Astrocyte (in vitro differentiated cells and primary cell): ENCODE measurements around the gene ABLIM2. TPM values are rescaled to one million over a fixed set of nuclear protein-coding genes. Genes with fewer than 3 reads are reported as not detected.

ENCODE experiments used
- DNase-seq: peaks from one replicate; pipeline ENCODE4 v3.0.0-alpha.2; 2010; ENCODE audit warnings: low read depth
- FAIRE-seq: peaks from 2 replicates; lab custom pipeline; 2011; peaks lifted over from hg19 to GRCh38; lab: Jason Lieb, UNC
- H2AFZ ChIP-seq: 2 replicates; pipeline ENCODE4 v1.6.0; 2012; ENCODE audit warnings: low read depth, low read length, inconsistent platforms
- H3K27ac ChIP-seq: 2 replicates; pipeline ENCODE4 v1.5.1; 2011; ENCODE audit warnings: low read depth, low read length, inconsistent platforms
- H3K27me3 ChIP-seq: 2 replicates; pipeline ENCODE4 v1.6.0; 2011; ENCODE audit warnings: low read length, inconsistent platforms; ENCODE audit not compliant: insufficient read depth
- H3K36me3 ChIP-seq: 2 replicates; pipeline ENCODE4 v1.5.1; 2011; ENCODE audit warnings: low read length, inconsistent platforms; ENCODE audit not compliant: insufficient read depth
- H3K4me1 ChIP-seq: 2 replicates; pipeline ENCODE4 v1.5.1; 2011; ENCODE audit warnings: low read length, inconsistent platforms; ENCODE audit not compliant: insufficient read depth
- H3K4me2 ChIP-seq: 2 replicates; pipeline ENCODE4 v1.6.0; 2012; ENCODE audit warnings: low read length, inconsistent platforms
- H3K4me3 ChIP-seq: 2 replicates; pipeline ENCODE4 v1.5.1; 2011; ENCODE audit warnings: low read depth, mild to moderate bottlenecking, low read length, inconsistent platforms; ENCODE audit not compliant: insufficient read depth
- H3K79me2 ChIP-seq: 2 replicates; pipeline ENCODE4 v1.6.0; 2012; ENCODE audit warnings: mild to moderate bottlenecking, low read length, inconsistent platforms; ENCODE audit not compliant: insufficient read depth
- H3K9ac ChIP-seq: 2 replicates; pipeline ENCODE4 v1.6.0; 2012; ENCODE audit warnings: mild to moderate bottlenecking, low read length, inconsistent platforms
- H3K9me3 ChIP-seq: 2 replicates; pipeline ENCODE4 v1.5.1; 2012; ENCODE audit warnings: low read depth, mild to moderate bottlenecking, low read length, inconsistent platforms; ENCODE audit not compliant: insufficient read depth
- H4K20me1 ChIP-seq: 2 replicates; pipeline ENCODE4 v1.6.0; 2012; ENCODE audit warnings: low read length, inconsistent platforms; ENCODE audit not compliant: insufficient read depth
- H3K27ac Mint-ChIP-seq: one replicate; pipeline ENCODE4 v1.8.0; 2021; ENCODE audit warnings: mild to moderate bottlenecking, mixed read lengths; ENCODE audit not compliant: unreplicated experiment
- H3K27me3 Mint-ChIP-seq: one replicate; pipeline ENCODE4 v1.8.0; 2021; ENCODE audit warnings: low read depth, mixed read lengths; ENCODE audit not compliant: unreplicated experiment
- H3K36me3 Mint-ChIP-seq: one replicate; pipeline ENCODE4 v1.8.0; 2021; ENCODE audit warnings: low read depth, mixed read lengths; ENCODE audit not compliant: unreplicated experiment
- H3K4me1 Mint-ChIP-seq: one replicate; pipeline ENCODE4 v1.8.0; 2021; ENCODE audit warnings: low read depth, mixed read lengths; ENCODE audit not compliant: unreplicated experiment
- H3K4me3 Mint-ChIP-seq: one replicate; pipeline ENCODE4 v1.8.0; 2021; ENCODE audit warnings: mild to moderate bottlenecking, moderate library complexity, mixed read lengths; ENCODE audit not compliant: unreplicated experiment
- H3K9me3 Mint-ChIP-seq: one replicate; pipeline ENCODE4 v1.8.0; 2021; ENCODE audit warnings: mild to moderate bottlenecking, mixed read lengths; ENCODE audit not compliant: unreplicated experiment
- EZH2 ChIP-seq: IDR thresholded peaks from 2 replicates; pipeline ENCODE4 v1.6.1; 2012; ENCODE audit warnings: mild to moderate bottlenecking, low read length, inconsistent platforms; ENCODE audit not compliant: insufficient read depth
- total RNA-seq: library from RNA; stranded (reverse); gene quantifications from 2 replicates; pipeline ENCODE4 v1.2.1, GENCODE V29; 2021
- TF ChIP-seq, protein P1 (sequence below): IDR thresholded peaks from 2 replicates; pipeline ENCODE4 v1.5.1; 2011; ENCODE audit warnings: low read depth, mild to moderate bottlenecking, inconsistent platforms, low read length, moderate library complexity; ENCODE audit not compliant: insufficient read depth

ABLIM2 gene
- total RNA-seq, 1 donor from 2014 or later = 0.50 TPM

- no peak overlapping the region for H3K27ac Mint-ChIP-seq
- H2AFZ ChIP-seq = no peak overlapping the region
- no peaks in the 10 kb centered on the region for H3K9me3 Mint-ChIP-seq
- FAIRE-seq (no peak), DNase-seq (no peak)
- no peaks in the 10 kb centered on the region for H3K79me2 ChIP-seq
- H3K27me3 Mint-ChIP-seq = peaks cover 59% of the 10 kb centered on the region
- no peaks in the 10 kb centered on the region for H3K4me1 ChIP-seq
- no peak overlapping the region for H3K4me2 ChIP-seq
- no peak overlapping the region for H3K9ac ChIP-seq
- H3K4me3 ChIP-seq = no peak overlapping the region
- TF ChIP-seq EZH2 = no peak
- TF ChIP-seq, protein P1, sequence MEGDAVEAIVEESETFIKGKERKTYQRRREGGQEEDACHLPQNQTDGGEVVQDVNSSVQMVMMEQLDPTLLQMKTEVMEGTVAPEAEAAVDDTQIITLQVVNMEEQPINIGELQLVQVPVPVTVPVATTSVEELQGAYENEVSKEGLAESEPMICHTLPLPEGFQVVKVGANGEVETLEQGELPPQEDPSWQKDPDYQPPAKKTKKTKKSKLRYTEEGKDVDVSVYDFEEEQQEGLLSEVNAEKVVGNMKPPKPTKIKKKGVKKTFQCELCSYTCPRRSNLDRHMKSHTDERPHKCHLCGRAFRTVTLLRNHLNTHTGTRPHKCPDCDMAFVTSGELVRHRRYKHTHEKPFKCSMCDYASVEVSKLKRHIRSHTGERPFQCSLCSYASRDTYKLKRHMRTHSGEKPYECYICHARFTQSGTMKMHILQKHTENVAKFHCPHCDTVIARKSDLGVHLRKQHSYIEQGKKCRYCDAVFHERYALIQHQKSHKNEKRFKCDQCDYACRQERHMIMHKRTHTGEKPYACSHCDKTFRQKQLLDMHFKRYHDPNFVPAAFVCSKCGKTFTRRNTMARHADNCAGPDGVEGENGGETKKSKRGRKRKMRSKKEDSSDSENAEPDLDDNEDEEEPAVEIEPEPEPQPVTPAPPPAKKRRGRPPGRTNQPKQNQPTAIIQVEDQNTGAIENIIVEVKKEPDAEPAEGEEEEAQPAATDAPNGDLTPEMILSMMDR = no peak
- H3K9me3 ChIP-seq = no peaks in the 10 kb centered on the region
- H3K36me3 ChIP-seq = no peaks in the 10 kb centered on the region
- H3K4me3 Mint-ChIP-seq = no peak overlapping the region
- H4K20me1 ChIP-seq = no peaks in the 10 kb centered on the region
- H3K4me1 Mint-ChIP-seq = no peaks in the 10 kb centered on the region
- peaks cover 33% of the 10 kb centered on the region for H3K27me3 ChIP-seq
- no peak overlapping the region for H3K27ac ChIP-seq
- no peaks in the 10 kb centered on the region for H3K36me3 Mint-ChIP-seq
These were observed 5.8 kb downstream of the ABLIM2 start for GRCh38 chr4:8152865-8153257.

DNA sequence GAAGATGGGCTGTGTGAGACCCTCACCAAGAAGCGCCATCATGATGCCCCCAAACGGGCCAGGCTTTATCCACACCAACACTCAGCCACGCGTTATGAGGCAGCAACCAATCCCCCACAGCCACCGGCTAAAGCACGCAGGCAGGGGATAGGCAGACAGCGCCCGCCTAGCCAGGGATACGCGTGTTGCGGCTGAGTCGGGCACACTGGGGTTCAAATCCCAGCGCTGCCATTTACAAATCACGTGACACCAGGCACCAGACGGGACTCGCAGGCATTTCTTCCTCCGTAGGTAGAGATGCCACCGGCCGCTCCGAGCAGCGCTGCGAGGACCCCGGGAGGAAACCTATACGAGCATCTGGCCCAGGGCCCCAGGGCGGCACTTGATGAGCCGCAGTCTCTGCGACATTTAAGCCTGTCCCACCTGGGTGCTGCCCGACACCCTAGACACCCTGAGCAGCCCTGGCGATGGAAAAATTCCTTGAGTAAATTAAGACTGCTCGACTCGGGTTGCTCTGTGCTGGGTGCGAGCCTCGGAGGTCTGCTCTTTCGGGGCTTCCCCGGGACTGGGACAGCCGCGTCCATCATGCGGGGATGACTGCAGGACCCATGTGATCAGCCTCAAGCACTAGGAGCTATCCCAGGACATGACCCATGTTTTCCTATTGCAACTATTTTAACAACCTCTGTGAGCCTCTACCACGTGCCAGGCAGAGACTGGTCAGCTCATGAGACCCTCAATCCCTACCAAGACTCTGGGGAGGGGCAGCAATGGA, 6.3 kb downstream of the ABLIM2 start:
- Histone ChIP-seq H2AFZ (no peak overlapping the region), H3K36me3 (no peaks in the 10 kb centered on the region), H3K9me3 (no peaks in the 10 kb centered on the region), H3K4me1 (no peaks in the 10 kb centered on the region), H3K27me3 (peaks cover 30% of the 10 kb centered on the region), H4K20me1 (no peaks in the 10 kb centered on the region), H3K79me2 (no peaks in the 10 kb centered on the region), H3K27ac (no peak overlapping the region), H3K4me2 (no peak overlapping the region), H3K4me3 (no peak overlapping the region), H3K9ac (no peak overlapping the region)
- peaks cover 1% of the 10 kb centered on the region for H3K4me1 Mint-ChIP-seq
- H3K27me3 Mint-ChIP-seq = peaks cover 60% of the 10 kb centered on the region
- no peak for TF ChIP-seq EZH2
- TF ChIP-seq, protein P1 = no peak
- FAIRE-seq (no peak), DNase-seq (no peak)
- no peak overlapping the region for H3K4me3 Mint-ChIP-seq
- H3K27ac Mint-ChIP-seq = no peak overlapping the region
- H3K36me3 Mint-ChIP-seq = no peaks in the 10 kb centered on the region
- no peaks in the 10 kb centered on the region for H3K9me3 Mint-ChIP-seq

- H3K27ac Mint-ChIP-seq = no peak overlapping the region
- FAIRE-seq (no peak), DNase-seq (no peak)
- H3K9me3 Mint-ChIP-seq = no peaks in the 10 kb centered on the region
- H3K36me3 Mint-ChIP-seq = no peaks in the 10 kb centered on the region
- Histone ChIP-seq H3K27me3 (peaks cover 30% of the 10 kb centered on the region), H3K4me1 (no peaks in the 10 kb centered on the region), H3K4me3 (no peak overlapping the region), H3K9ac (no peak overlapping the region), H3K27ac (no peak overlapping the region), H3K79me2 (no peaks in the 10 kb centered on the region), H3K36me3 (no peaks in the 10 kb centered on the region), H3K9me3 (no peaks in the 10 kb centered on the region), H3K4me2 (no peak overlapping the region), H2AFZ (no peak overlapping the region), H4K20me1 (no peaks in the 10 kb centered on the region)
- H3K27me3 Mint-ChIP-seq = peaks cover 57% of the 10 kb centered on the region
- H3K4me1 Mint-ChIP-seq = peaks cover 1% of the 10 kb centered on the region
- TF ChIP-seq, protein P1 = no peak
- TF ChIP-seq EZH2 = no peak
- no peak overlapping the region for H3K4me3 Mint-ChIP-seq
These were observed 7.4 kb downstream of the ABLIM2 start for GRCh38 chr4:8151165-8151650.
